Caco-2 (cell line): ENCODE results near the gene SV2B. TPM values are rescaled to one million over a fixed set of nuclear protein-coding genes. Genes with fewer than 3 reads are reported as not detected.

Experiments
- BruUV-seq: library from RNA; stranded (reverse); fragments of 400-500 nt; replicated peaks from 2 replicates; lab custom pipeline; 2021; lab: Mats Ljungman, UMichigan
- CTCF ChIA-PET: fragments of 300-600 bp; sonication (Branson Sonifier 250); formaldehyde crosslinking; loops from one replicate; lab custom pipeline; 2022; ENCODE audit warnings: antibody characterized with exemption; lab: Charles Lee
- POLR2A ChIA-PET: fragments of 300-600 bp; sonication (Branson Sonifier 250); formaldehyde crosslinking; loops from one replicate; lab custom pipeline; 2022; ENCODE audit warnings: antibody characterized with exemption; lab: Charles Lee
- DNase-seq, 2 experiments: peaks; one replicate each; pipeline versions ENCODE4 v3.0.0 to v3.0.0-alpha.2; 2020 to 2022
- H3K27me3 ChIP-seq: replicated peaks from 2 replicates; pipeline ENCODE4 v1.6.0; 2011; ENCODE audit warnings: low read length; ENCODE audit not compliant: control insufficient read depth, insufficient read depth
- H3K36me3 ChIP-seq: 2 replicates; pipeline ENCODE4 v1.5.1; 2011; ENCODE audit warnings: low read length; ENCODE audit not compliant: control insufficient read depth, insufficient read depth
- H3K4me1 ChIP-seq: fragments of 250-450 bp; sonication (Bioruptor Pico); 2 replicates; pipeline ENCODE4 v1.5.1; 2020; ENCODE audit warnings: mild to moderate bottlenecking
- H3K4me3 ChIP-seq: 2 replicates; pipeline ENCODE4 v1.5.1; 2011; ENCODE audit warnings: low read depth, mild to moderate bottlenecking, control low read depth, low read length
- H3K9me3 ChIP-seq: fragments of 250-450 bp; sonication (Bioruptor Pico); 2 replicates; pipeline ENCODE4 v1.5.1; 2020; ENCODE audit warnings: mild to moderate bottlenecking, moderate library complexity
- H3K27ac Mint-ChIP-seq: one replicate; pipeline ENCODE4 v1.8.0; 2022; ENCODE audit warnings: mixed read lengths; ENCODE audit not compliant: unreplicated experiment
- H3K27me3 Mint-ChIP-seq: one replicate; pipeline ENCODE4 v1.8.0; 2022; ENCODE audit warnings: mixed read lengths; ENCODE audit not compliant: insufficient read depth, unreplicated experiment
- H3K36me3 Mint-ChIP-seq: one replicate; pipeline ENCODE4 v1.8.0; 2022; ENCODE audit warnings: mild to moderate bottlenecking, mixed read lengths; ENCODE audit not compliant: insufficient read depth, unreplicated experiment
- H3K4me1 Mint-ChIP-seq: one replicate; pipeline ENCODE4 v1.8.0; 2022; ENCODE audit warnings: low read depth, mixed read lengths; ENCODE audit not compliant: unreplicated experiment
- H3K4me3 Mint-ChIP-seq: one replicate; pipeline ENCODE4 v1.8.0; 2022; ENCODE audit warnings: mild to moderate bottlenecking, moderate library complexity, mixed read lengths; ENCODE audit not compliant: unreplicated experiment
- H3K9me3 Mint-ChIP-seq: one replicate; pipeline ENCODE4 v1.8.0; 2022; ENCODE audit warnings: mixed read lengths; ENCODE audit not compliant: unreplicated experiment
- intact Hi-C: fragments of 100-400 bp; cut with micrococcal nuclease; formaldehyde crosslinking; loops from one replicate; pipeline ENCODE4 v1.10.0; 2022; ENCODE audit not compliant: unreplicated experiment
- total RNA-seq: library from RNA; stranded (reverse); gene quantifications from 2 replicates; pipeline ENCODE4 v1.2.3, GENCODE V29; 2022
- TF ChIP-seq, protein P1 (sequence below), 2 experiments: fragments of 200-600 bp in 1 of 2; IDR thresholded peaks; 1 replicate in 1 of 2; 2 replicates in 1 of 2; pipeline versions ENCODE4 v1.5.1 to v1.8.0; 2011 to 2022; ENCODE audit warnings: antibody characterized with exemption in 1 of 2, control low read depth in 1 of 2, inconsistent platforms in 1 of 2, low read depth in 1 of 2, low read length in 1 of 2, mild to moderate bottlenecking in 1 of 2, moderate library complexity in 1 of 2; ENCODE audit not compliant: insufficient read depth in 1 of 2, severe bottlenecking in 1 of 2, unreplicated experiment in 1 of 2

Gene SV2B
- total RNA-seq, 1 experiment from 2014 or later, result not detected

DNA sequence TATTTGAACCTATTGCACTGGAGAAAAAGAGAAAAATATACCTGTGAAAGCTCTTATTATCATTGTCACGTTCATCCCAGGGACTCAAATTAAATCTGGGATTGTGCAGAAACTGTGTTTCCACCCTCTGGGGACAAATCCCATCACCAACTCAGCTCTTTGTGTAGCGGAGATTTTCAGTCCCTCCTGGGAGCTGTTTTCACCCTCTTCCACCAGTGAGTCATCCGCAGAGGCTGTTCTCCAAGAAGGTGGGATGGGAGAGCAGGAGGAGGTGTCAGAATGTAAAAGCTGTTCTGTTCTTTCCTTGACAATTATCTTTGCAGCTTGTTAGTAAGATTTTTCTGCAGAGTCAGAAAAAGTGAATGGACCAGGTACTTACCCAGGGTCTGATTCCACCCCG lies 28.0 kb downstream of the SV2B start:
- POLR2A ChIA-PET, result no interaction called here
- no peaks in the 10 kb centered on the region for H3K27me3 Mint-ChIP-seq

GRCh38 chr15:91129436-91129835 lies 29.4 kb downstream of the SV2B start:
- no peaks in the 10 kb centered on the region for H3K36me3 Mint-ChIP-seq
- POLR2A ChIA-PET, result no interaction called here
- no peak overlapping the region for H3K27ac Mint-ChIP-seq
- no peak overlapping the region for H3K4me3 ChIP-seq
- CTCF ChIA-PET, result no interaction called here
- H3K9me3 Mint-ChIP-seq, result no peaks in the 10 kb centered on the region
- no TSS peak for BruUV-seq
- no peaks in the 10 kb centered on the region for H3K9me3 ChIP-seq
- no peak overlapping the region for H3K4me3 Mint-ChIP-seq
- H3K27me3 ChIP-seq, result no peaks in the 10 kb centered on the region
- no peaks in the 10 kb centered on the region for H3K27me3 Mint-ChIP-seq
- H3K4me1 ChIP-seq, result no peaks in the 10 kb centered on the region; the same call in 1 of the 2 replicates
- intact Hi-C loops, result no loop called here
- TF ChIP-seq, protein P1, sequence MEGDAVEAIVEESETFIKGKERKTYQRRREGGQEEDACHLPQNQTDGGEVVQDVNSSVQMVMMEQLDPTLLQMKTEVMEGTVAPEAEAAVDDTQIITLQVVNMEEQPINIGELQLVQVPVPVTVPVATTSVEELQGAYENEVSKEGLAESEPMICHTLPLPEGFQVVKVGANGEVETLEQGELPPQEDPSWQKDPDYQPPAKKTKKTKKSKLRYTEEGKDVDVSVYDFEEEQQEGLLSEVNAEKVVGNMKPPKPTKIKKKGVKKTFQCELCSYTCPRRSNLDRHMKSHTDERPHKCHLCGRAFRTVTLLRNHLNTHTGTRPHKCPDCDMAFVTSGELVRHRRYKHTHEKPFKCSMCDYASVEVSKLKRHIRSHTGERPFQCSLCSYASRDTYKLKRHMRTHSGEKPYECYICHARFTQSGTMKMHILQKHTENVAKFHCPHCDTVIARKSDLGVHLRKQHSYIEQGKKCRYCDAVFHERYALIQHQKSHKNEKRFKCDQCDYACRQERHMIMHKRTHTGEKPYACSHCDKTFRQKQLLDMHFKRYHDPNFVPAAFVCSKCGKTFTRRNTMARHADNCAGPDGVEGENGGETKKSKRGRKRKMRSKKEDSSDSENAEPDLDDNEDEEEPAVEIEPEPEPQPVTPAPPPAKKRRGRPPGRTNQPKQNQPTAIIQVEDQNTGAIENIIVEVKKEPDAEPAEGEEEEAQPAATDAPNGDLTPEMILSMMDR (IDR thresholded peaks at IDR 0.05; ENCODE audit: insufficient read depth in 1 of 2, low read depth in 1 of 2, low read length in 1 of 2, severe bottlenecking in 1 of 2, unreplicated experiment in 1 of 2), result no peak
- no peaks in the 10 kb centered on the region for H3K4me1 Mint-ChIP-seq
- no peak for DNase-seq
- H3K36me3 ChIP-seq, result no peaks in the 10 kb centered on the region

More for the DNA sequence above, 28.0 kb downstream of the SV2B start:
- no peaks in the 10 kb centered on the region for H3K4me1 Mint-ChIP-seq
- CTCF ChIA-PET, result no interaction called here
- H3K36me3 ChIP-seq, result no peaks in the 10 kb centered on the region
- no peaks in the 10 kb centered on the region; the same call in 1 of the 2 replicates for H3K4me1 ChIP-seq
- H3K27me3 ChIP-seq, result no peaks in the 10 kb centered on the region
- H3K27ac Mint-ChIP-seq, result no peak overlapping the region
- no peak overlapping the region for H3K4me3 ChIP-seq
- H3K36me3 Mint-ChIP-seq, result no peaks in the 10 kb centered on the region
- BruUV-seq, result no TSS peak
- no peak for DNase-seq
- TF ChIP-seq, protein P1 (IDR thresholded peaks at IDR 0.05; ENCODE audit: insufficient read depth in 1 of 2, low read depth in 1 of 2, low read length in 1 of 2, severe bottlenecking in 1 of 2, unreplicated experiment in 1 of 2), result no peak
- H3K9me3 ChIP-seq, result no peaks in the 10 kb centered on the region
- H3K4me3 Mint-ChIP-seq, result no peak overlapping the region
- intact Hi-C loops, result no loop called here
- no peaks in the 10 kb centered on the region for H3K9me3 Mint-ChIP-seq

DNA sequence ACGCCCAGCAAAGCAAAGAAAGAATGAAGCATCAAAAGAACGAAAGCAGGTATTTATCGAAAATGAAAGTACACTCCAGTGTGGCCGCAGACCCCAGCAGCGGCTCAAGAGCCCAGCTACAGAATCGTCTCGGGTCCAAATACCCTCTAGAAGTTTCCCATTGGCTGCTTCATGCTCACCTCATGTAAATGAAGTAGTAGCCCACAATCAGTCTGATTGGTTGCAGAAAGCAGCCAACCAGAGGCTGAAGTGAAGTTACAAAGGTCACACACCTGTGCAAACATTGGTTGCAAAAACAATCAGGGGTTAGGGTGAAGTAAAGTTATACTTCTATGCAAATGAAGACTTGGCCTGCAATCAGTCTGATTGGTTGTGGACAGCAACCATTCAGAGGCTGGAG lies 32.0 kb downstream of the SV2B start:
- Mint-ChIP-seq H3K9me3 (no peaks in the 10 kb centered on the region), H3K27me3 (peaks cover 2% of the 10 kb centered on the region), H3K4me1 (no peaks in the 10 kb centered on the region), H3K36me3 (no peaks in the 10 kb centered on the region), H3K4me3 (no peak overlapping the region), H3K27ac (no peak overlapping the region)
- no TSS peak for BruUV-seq
- ChIA-PET POLR2A (no interaction called here), CTCF (no interaction called here)
- H3K9me3 ChIP-seq, result no peaks in the 10 kb centered on the region
- no peaks in the 10 kb centered on the region for H3K27me3 ChIP-seq
- H3K36me3 ChIP-seq, result no peaks in the 10 kb centered on the region
- H3K4me1 ChIP-seq, result no peaks in the 10 kb centered on the region; the same call in 1 of the 2 replicates
- H3K4me3 ChIP-seq, result no peak overlapping the region
- TF ChIP-seq, protein P1 (IDR thresholded peaks at IDR 0.05; ENCODE audit: insufficient read depth in 1 of 2, low read depth in 1 of 2, low read length in 1 of 2, severe bottlenecking in 1 of 2, unreplicated experiment in 1 of 2), result no peak
- intact Hi-C loops, result no loop called here
- DNase-seq, result peak; percentile 6 to 40
